GM21381 (cell line): ENCODE data around the gene GLIS2.

Experiments used
- ATAC-seq: cut with Tn5 transposase; IDR thresholded peaks from one replicate; pipeline ENCODE4 v1.9.1; 2021; ENCODE audit warnings: mild to moderate bottlenecking, moderate library complexity; ENCODE audit not compliant: unreplicated experiment

Gene GLIS2

DNA sequence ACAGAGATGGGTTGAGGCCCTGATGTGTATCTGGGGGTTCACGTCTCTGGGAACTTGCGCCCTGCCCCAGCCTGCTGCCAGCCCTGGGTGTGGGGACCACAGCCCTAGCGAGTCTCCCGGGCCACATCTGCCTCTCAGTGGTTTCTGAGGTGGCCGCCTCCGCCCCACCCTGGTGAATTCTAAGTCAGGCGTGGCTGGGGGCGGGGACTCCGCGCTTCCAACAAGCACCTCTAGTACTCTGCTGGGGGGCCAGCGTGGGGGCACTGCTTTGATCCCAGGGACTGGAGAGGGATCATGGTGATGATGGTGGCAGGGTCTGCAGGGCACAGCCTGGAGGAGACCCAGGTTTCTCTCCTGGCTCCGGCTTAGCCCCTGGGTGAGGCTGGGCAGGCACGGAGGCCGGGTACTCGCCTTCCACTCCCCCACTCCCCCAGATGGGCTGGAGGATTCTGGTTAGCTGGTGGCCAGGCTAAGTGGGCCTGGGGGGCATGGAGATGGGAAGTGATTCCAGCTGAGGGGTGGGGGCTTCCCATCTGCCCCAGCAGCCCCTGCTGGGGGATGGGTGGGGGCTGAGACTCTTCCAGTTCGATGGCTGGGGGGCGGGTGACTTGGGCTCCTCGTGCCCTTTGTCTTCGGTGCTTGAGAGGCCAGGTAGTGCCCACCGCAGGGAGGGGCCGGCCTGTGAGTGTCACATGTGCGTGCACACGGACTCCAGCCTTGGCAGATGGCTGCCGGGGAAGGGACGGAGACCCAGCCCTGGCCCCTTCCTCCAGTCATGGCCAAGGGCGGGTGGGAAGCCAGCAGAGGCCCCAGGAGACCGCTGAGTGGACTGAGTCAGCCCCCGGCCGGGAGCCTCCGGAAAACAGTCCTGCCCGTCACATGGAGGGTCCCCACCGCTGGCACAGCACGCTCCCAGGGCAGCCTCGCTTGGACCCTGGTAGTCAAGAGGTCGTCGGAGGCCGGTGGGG lies 3.9 kb downstream of the GLIS2 start:
- no peak for ATAC-seq

- ATAC-seq: no peak
Observed at GRCh38 chr16:4320571-4321137, 4.8 kb downstream of the GLIS2 start.

- ATAC-seq: no peak
Observed at GRCh38 chr16:4321286-4322120, 5.6 kb downstream of the GLIS2 start.

DNA sequence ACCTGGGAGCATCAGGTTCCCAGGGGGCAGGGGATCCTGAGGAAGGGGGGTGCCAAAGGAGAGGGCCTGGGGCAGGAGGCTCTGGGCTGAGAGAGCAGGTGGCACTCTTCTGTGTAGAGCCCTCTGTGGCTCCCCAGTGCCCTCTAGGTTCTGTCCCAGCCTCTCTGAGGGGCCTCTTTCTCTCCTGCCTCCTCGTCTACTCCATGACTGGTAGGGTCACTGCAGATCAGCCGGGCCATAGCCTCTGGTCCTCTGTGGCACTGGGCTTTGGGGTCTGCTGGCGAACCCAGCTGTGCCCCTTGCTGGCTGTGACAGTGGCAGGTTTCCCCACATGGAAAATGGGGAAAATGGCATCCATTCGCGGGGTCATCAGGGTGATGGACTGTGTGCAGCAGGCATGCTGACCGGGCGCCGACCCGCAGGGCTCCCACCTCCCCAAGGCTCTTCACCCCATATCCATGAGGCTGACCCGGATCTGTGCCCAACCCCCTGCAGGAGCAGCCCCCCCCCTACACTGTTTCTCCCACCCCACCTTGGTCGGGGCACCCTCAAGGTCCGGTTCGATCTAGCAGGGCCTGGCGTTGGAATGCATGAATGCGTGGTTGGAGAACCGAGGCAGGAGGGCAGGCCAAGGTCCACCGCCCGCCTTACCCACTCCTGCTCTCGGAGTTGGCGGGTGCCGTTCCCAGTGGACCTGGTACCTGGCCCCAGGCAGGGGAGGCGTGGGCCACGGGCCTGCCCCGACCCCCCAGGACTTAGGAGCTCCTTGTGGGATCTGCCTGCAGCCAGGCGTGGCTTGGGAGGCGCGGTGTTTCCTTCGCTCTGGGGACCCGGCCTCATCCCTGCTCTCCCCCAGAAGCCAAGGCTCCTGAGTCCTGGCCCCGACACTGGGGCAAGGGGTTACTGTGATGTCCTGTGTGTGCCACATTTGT lies 6.5 kb downstream of the GLIS2 start:
- no peak for ATAC-seq

- ATAC-seq: no peak
Observed at GRCh38 chr16:4323071-4323844, 7.4 kb downstream of the GLIS2 start.

DNA sequence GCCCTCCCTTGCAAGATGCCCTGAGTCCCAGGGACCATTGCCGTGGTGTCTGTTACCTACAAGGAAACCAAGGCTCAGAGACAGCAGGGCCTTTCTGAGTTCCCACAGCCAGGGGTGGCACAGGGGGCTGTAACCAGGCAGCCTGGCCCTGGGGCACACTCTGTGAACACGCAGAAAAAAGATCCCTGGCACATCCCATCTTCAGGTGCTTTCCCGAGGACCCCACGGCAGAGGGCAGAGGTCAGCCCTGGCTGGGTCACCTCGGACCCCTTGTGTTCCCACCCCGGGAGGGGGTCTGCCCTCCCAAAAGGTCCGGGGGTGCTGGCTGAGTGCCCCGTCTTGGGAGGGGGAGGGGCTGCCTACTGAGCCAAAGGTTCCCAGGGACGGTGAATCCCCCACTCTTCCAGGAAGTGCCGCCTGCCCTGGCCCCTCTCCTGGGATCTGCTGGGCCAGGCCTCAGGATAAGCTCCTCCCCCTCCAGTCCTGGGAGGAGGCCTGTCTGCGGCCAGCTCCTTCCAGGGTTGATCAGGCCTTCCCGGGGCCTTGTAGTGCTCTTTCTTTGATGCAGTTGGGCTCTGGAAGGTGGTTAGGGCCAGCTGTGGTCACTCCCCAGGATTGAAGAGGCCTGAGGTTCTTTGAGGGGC lies 8.1 kb downstream of the GLIS2 start:
- ATAC-seq: no peak

DNA sequence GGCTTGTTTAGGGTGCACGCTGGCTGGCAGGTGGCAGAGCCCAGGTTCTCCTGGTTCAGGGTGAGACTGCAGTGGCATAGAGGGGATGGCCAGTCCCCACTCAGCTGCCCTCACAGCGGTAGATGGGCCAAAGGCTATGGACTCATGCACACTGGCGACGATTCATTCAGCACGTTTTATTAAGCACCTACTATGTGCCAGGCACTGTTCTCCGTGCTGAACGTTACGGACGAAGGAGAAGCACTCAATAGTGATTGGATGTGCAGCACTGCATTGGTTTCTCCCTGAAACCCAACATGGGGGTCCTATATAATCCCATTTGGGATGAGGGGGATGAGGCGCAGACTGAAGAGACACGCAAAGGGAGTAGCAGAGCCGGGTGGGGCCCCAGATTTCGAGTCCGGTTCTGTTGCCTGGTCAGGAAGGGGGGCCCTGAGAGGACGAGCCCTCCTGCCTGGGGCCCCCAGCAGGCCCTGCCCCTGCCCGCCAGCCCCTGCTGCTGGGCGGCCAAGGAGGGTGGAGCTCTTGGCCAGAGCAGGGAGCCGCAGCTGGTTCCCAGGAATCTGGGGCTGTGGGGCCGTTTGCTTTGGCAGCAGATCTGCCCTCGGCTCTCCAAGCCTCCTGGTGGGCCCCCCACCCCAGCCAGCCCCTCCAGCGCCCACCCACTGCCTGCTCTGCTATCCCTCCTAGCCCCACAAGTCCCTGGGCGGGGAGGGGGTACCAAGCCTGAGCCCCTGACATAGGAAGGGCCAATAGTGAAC lies 8.8 kb downstream of the GLIS2 start:
- no peak for ATAC-seq

GRCh38 chr16:4325253-4325758 lies 9.4 kb downstream of the GLIS2 start:
- no peak for ATAC-seq

DNA sequence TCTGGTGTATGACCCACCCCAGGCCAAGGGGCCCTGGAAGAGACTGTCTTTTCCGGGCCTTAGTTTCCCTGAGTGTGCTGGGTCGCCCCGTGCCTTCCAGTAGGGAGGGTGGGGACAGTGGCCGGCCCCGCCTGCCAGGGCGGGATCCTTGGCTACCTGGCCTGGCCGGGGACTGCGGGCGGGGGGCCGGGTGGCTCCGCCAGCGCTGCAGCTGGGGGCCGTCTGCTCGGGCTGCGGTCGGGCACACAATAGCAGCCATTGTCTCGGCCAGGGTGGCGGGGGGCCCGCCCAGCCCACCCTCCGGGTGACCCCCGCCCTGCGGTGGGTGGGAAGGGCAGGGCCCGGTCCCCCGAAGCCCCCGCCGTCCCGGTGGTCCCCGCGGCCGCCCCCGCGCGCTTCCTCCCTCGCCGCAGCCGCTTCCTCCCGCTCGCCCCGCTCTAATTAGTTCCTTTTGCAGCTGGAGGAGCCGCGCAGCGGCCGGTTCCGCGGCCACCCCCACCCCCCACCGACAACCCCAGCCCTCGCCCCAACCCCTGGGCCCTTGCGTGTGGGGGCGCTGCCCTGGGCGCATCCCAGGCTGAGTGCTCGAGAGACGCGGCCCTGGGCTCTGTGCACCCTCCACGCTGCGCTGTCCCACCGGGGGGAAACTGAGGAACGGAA lies 11.6 kb downstream of the GLIS2 start:
- no peak for ATAC-seq

DNA sequence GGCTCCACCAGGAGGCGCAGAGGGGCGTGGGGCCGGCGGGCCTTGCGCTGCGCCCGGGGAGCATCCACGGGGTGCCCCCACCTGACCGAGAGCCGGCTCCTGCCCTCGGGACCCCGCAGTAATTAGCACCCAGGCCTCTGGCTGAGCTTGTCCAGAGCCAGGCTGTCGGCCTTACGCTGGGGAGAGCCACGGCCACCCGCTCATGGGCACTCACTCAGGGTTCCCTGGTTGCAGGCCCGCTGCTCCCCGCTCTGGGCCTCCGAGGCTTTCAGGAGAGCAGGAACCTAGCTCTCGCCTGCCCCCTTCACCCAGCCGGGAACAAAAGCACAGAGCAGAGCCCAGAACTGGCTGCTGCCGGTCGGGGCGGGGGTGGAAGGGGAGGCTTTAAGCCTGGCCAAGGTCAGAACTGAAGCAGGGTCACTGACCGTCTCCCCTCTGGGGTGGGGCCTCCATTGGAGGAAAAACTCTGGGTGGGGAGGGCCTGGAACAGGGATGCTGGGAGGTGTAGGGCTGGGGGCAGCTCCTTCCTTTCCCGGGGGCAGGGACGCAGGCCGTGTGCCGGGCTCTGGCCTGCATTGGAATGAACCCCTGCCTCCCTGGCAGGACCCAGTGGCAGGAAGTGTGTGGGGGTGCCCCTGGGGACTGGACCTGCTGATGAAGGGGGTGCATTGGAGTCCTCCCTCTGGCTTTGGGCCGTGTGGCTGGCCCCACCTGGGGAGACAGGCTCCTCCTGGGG lies 12.3 kb downstream of the GLIS2 start:
- ATAC-seq: no peak

DNA sequence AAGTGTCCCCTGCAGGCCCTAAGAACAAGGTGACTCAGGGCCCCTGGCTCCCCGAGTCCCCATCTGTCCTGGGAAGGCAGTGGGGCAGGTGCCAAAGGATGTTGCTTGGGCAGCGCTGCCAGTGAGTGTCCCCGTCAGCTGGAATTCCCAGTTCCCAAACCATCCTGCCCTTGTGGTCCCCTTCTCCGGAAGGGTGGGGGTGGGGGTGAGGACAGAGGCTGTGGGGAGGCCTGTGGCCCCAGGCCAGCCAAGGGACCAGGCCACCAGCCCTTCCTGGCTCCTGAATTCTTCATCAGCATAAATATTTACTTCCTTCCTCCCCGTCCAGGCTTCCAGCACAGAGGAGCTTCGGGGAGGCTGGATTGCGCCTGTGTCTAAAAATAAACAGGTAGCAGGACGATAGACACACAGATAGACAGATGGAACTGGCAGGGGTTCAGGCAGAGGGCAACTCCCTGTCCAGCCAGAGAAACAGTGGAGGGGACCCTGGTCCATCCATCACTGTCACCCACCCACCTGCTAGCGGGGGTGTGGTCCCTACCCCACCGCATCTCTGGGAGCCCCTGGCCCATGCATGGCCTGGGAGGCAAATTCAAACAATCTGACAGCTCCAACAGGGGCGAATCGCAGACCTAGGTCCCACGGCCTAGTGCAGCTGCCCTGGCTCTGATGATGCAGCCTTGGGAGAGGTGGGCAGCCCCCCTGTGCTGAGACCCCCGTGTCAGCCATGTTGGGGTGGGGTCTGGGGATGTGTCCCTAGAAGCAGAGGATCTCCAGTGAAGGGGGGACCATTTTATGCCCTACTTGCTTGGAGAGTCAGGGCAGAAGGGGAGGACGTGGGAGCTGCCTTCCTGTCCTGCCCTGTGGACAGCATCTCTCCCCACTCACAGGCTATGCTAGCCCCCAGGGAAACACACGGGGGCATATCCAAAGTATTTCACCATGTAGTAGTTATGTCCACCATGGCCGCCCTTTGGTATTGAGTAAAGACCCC lies 13.2 kb downstream of the GLIS2 start:
- ATAC-seq: no peak

DNA sequence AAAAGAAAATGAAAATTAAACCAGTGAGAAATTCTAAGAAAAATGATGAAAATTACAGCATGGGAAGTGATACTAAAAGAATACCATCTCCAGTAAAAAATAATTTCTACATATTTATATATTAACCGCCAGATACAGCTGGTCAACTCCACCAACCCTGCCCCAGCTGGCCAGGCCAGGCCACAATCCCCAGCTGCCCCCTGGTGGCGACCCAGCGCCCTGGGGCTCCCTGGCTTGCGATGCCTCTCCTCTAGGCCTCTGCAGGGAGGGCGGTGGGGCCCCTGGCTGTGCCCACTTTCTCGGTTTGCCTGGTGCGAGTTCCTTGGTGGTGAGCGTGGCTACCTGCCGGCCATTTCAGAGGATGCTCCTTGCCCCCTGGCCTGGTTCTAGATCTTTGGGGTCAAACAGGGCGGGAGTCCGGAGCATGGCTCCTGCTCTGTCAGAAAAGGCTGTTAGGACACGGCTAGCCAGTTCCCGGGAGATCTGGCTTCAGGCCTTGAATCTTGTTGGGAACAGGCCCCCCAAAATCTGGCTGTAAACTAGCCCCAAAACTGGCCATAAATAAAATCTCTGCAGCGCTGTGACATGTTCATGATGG lies 14.5 kb downstream of the GLIS2 start:
- ATAC-seq: peak; percentile 52

GRCh38 chr16:4332083-4332482 lies 16.2 kb downstream of the GLIS2 start:
- ATAC-seq: no peak

GRCh38 chr16:4332623-4333307 lies 16.9 kb downstream of the GLIS2 start:
- no peak for ATAC-seq

- ATAC-seq: no peak
Observed at GRCh38 chr16:4333308-4333638, 17.4 kb downstream of the GLIS2 start.
